ENCODE measurements around the gene SMIM35.

GRCh38 chr11:117978991-117979390, 107.8 kb downstream of the SMIM35 start:
- TF ChIP-seq JUN (CRISPR knock-in tag; IDR thresholded peaks at IDR 0.05) (no peak), SP1 (CRISPR knock-in tag; conservative IDR thresholded peaks at IDR 0.05) (no peak), ESRRA (CRISPR knock-in tag; IDR thresholded peaks at IDR 0.05; ENCODE audit: borderline replicate concordance) (no peak), ATF2 (CRISPR knock-in tag; IDR thresholded peaks at IDR 0.05; ENCODE audit: borderline replicate concordance, low read depth) (no peak), CTCF (IDR thresholded peaks at IDR 0.05) (no peak), USF2 (CRISPR knock-in tag; IDR thresholded peaks at IDR 0.05) (no peak), ATF3 (CRISPR knock-in tag; conservative IDR thresholded peaks at IDR 0.05) (no peak), ZNF281 (CRISPR knock-in tag; IDR thresholded peaks at IDR 0.05) (no peak), FOXJ3 (CRISPR knock-in tag; IDR thresholded peaks at IDR 0.05; ENCODE audit: borderline replicate concordance) (no peak), ZNF532 (CRISPR knock-in tag; IDR thresholded peaks at IDR 0.05; ENCODE audit: borderline replicate concordance) (no peak), ZNF512 (CRISPR knock-in tag; IDR thresholded peaks at IDR 0.05; ENCODE audit: borderline replicate concordance) (no peak), NR1H2 (CRISPR knock-in tag; IDR thresholded peaks at IDR 0.05) (no peak), MXD4 (CRISPR knock-in tag; IDR thresholded peaks at IDR 0.05; ENCODE audit: borderline replicate concordance) (no peak)
